ENCODE data around the gene CLEC1A. TPM values are rescaled to one million over a fixed set of nuclear protein-coding genes. Genes with fewer than 3 reads are reported as not detected.
A peak's percentile ranks its signal among the peaks of the same experiment; 100 is the strongest.
"Not testable (repeated sequence)": the region's sequence is repeated elsewhere in the genome, so short reads cannot be mapped to it uniquely, and the experiment has no call there.

The CLEC1A gene
- total RNA-seq, 1 donor from 2014 or later, result not detected

DNA sequence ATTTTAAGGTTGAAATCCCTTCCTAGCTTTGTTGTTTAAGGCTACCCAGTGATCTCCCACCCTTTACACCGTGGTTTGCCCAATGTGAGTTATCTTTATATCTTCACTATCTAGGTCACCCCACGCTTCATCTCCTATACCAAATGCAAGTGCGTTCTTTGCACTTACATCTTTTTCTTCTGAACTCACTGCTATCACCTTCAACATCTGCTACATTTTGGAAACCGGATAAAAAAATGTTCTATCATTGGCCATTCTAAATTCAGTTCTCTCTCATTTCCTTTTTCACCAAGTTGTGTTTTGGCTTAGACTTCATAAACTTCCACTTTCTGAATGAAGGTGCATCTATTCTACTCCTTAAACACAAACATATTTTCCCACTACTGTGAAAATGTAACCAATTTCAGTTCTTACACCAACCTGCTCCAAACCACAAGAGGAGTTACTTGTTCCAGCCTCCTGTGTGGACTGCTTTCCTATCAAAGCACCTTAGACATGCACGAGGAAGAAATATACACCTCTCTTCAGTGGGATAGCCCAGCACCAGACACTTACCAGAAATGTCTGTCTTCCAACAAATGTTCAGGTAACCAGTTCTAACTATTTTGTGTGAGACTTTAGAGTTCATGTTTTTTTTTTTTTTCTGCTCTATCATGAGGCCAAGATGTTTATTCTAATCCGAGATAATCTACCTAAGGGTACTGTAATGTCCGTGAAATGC, 46.4 kb downstream of the CLEC1A start:
- DNase-seq, result no peak
- Mint-ChIP-seq H3K4me3 (peak overlapping the region; percentile 0), H3K27me3 (peaks cover 42% of the 10 kb centered on the region), H3K4me1 (peaks cover 9% of the 10 kb centered on the region), H3K27ac (no peak overlapping the region), H3K9me3 (no peaks in the 10 kb centered on the region), H3K36me3 (ENCODE audit: low read depth) (no peaks in the 10 kb centered on the region)
- intact Hi-C loops (cut with micrococcal nuclease), result no loop called here

DNA sequence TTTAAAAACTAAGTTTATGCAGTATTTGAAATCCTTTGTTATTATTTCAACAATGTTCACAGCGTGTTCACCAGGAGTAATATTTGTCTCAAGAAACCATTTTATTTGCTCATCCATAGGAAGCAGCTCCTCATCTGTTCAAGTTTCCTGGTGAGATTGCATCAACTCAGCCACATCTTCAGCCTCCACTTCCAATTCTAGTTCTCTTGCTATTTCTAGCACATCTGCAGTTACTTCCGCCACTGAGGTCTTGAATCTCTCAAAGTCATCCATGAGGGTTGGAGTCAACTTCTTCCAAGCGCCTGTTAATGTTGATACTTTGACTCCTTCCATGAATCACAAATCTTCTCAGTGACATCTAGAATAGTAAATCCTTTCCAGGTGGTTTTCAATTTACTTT, 50.3 kb downstream of the CLEC1A start:
- H3K36me3 Mint-ChIP-seq (ENCODE audit: low read depth), result no peaks in the 10 kb centered on the region
- peaks cover 41% of the 10 kb centered on the region for H3K27me3 Mint-ChIP-seq
- no peak overlapping the region for H3K27ac Mint-ChIP-seq
- intact Hi-C loops (cut with micrococcal nuclease), result no loop called here
- no peaks in the 10 kb centered on the region for H3K9me3 Mint-ChIP-seq
- DNase-seq, result no peak
- no peak overlapping the region for H3K4me3 Mint-ChIP-seq
- peaks cover 9% of the 10 kb centered on the region for H3K4me1 Mint-ChIP-seq

DNA sequence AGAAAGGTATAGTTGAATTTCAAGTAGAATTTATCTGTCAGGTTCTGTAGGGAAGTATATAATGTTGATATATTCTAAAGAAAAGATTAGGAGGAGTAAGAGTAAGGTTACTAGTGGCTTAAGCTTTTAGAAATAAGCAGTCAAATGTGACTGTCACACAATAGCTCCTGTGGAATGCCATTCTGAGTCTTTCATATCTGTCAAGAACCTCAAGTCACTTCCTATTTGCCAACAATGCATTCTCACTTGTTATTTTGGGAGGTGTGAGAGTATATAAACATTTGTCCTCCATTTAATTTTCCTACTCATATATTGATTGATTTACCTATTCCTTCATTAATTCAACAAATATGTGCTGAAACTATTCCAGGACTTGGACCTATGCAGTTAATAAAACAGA, 56.6 kb downstream of the CLEC1A start:
- DNase-seq, result peak; percentile 11
- H3K27me3 Mint-ChIP-seq, result peaks cover 38% of the 10 kb centered on the region

DNA sequence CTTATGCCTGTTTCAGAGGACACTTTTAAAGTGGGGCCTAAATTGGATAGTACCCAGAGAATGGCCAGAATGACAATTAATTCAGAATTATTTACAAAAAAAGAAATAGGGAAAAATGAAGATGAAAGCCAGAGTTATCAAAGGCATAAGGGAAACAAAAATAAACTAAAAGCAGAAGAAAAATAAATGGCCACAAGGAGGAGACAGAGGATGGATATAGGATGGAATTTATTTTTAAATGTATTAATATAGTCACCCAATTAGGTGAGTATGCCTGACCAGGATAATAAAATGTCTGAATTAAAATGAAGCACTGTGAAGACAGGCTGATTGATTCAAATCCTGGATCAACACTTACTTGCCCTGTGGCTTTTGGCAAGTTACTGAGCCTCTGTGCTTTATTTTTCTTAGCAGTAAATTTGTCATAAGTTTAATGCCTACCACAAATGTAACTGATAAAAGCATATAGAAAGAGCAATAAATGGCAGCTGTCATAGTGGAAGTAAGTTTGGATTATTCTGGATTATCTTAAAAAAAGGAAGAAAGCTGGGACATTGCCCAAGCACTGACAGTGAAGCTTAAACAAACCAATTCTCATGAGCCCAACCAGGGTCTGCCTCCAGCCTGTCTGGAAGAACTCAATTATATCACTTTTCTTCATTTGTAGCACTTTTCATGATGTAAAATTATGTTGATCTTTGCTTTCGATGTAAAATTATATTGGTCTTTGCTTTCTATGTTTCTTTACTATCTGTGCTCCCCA, 64.8 kb downstream of the CLEC1A start:
- no peak overlapping the region for H3K27ac Mint-ChIP-seq
- no peaks in the 10 kb centered on the region for H3K9me3 Mint-ChIP-seq
- H3K4me1 Mint-ChIP-seq, result no peaks in the 10 kb centered on the region
- intact Hi-C loops (cut with micrococcal nuclease), result loop anchor here (1.0 kb wide), 1 partner anchor 106 kb away; no protein-coding TSS in a partner anchor
- H3K4me3 Mint-ChIP-seq, result no peak overlapping the region
- H3K36me3 Mint-ChIP-seq (ENCODE audit: low read depth), result no peaks in the 10 kb centered on the region
- DNase-seq, result peak; percentile 30
- peaks cover 14% of the 10 kb centered on the region for H3K27me3 Mint-ChIP-seq

More for the DNA sequence above, 56.6 kb downstream of the CLEC1A start:
- Mint-ChIP-seq H3K36me3 (ENCODE audit: low read depth) (no peaks in the 10 kb centered on the region), H3K9me3 (no peaks in the 10 kb centered on the region), H3K4me1 (no peaks in the 10 kb centered on the region), H3K4me3 (no peak overlapping the region), H3K27ac (no peak overlapping the region)
- intact Hi-C loops (cut with micrococcal nuclease), result no loop called here

DNA sequence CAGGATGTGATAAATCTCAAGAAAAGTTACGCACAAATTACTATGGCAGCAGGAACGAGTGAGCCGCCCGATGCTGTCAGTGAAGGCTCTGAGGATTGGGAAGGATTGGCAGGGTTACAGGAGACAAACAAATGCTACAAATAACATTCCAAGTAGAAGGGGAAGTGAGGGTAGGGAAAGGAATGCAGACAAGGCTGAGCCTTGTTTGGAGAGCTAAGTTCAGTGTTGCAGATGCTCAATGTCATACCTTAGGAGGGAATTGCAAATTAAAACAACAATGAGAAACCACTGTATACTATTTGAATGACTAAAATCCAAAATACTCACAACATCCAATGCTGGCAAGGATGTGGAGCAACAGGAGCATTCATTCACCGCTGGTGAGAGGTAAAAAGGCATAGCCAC, 67.0 kb downstream of the CLEC1A start:
- Mint-ChIP-seq H3K27ac (no peak overlapping the region), H3K4me1 (no peaks in the 10 kb centered on the region), H3K36me3 (ENCODE audit: low read depth) (no peaks in the 10 kb centered on the region), H3K9me3 (no peaks in the 10 kb centered on the region), H3K27me3 (peaks cover 20% of the 10 kb centered on the region), H3K4me3 (no peak overlapping the region)
- intact Hi-C loops (cut with micrococcal nuclease), result no loop called here
- no peak for DNase-seq

DNA sequence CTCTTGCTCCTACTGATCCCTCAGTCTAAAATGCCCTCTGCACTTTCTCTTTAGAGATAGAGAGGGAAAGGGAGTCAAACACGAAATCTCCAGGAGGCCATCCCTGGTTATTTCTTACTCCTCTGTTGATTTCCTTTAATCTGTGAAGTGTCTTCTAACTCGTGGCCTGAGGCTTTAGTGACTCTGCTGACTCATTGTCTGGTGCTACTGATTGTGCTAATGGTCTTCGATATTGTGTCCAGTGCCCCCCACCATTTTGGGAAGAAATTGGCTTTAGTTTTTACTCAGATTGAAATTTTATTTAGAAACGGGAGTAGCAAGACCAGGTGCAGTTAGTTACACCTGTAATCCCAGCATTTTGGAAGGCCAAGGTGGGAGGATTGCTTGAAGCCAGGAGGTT, 67.5 kb downstream of the CLEC1A start:
- Mint-ChIP-seq H3K4me1 (no peaks in the 10 kb centered on the region), H3K36me3 (ENCODE audit: low read depth) (no peaks in the 10 kb centered on the region)
- intact Hi-C loops (cut with micrococcal nuclease), result no loop called here

DNA sequence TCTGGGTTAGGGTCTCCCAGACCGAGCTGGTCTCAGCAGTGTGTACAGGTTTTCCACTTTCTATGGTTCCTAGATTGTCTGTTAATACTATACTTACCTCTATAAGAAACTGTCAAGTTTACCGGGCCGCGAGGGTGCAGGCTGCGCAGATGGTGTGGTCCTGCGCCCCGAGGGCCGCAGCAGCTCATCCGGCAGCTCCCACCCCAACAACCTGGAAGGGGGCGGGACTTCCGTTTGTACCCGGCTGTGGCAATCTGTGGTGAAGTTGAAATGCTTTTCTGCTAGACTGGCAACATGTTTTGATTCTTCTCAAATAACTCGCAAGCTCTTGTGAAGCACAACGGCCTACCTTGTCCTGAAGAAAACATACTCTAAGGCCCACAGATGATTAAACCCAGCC, 68.3 kb downstream of the CLEC1A start, which contains the start of gene CLEC9A:
Gene CLEC9A (plus strand): TSS at position 237 of the 400 bp plus-strand sequence. CDS start 22,006 bp downstream, outside the sequence.
- no peaks in the 10 kb centered on the region for H3K36me3 Mint-ChIP-seq (ENCODE audit: low read depth)
- intact Hi-C loops (cut with micrococcal nuclease), result no loop called here
- H3K27ac Mint-ChIP-seq, result no peak within 1 kb of the TSS
- no peak within 1 kb of the TSS for H3K4me3 Mint-ChIP-seq
- no peak for DNase-seq
- no peaks in the 10 kb centered on the region for H3K4me1 Mint-ChIP-seq
- H3K9me3 Mint-ChIP-seq, result no peaks in the 10 kb centered on the region
- peaks cover 17% of the 10 kb centered on the region for H3K27me3 Mint-ChIP-seq

More for the DNA sequence above, 67.5 kb downstream of the CLEC1A start:
- H3K9me3 Mint-ChIP-seq, result no peaks in the 10 kb centered on the region
- H3K4me3 Mint-ChIP-seq, result no peak overlapping the region
- no peak for DNase-seq
- H3K27ac Mint-ChIP-seq, result no peak overlapping the region
- peaks cover 20% of the 10 kb centered on the region for H3K27me3 Mint-ChIP-seq

DNA sequence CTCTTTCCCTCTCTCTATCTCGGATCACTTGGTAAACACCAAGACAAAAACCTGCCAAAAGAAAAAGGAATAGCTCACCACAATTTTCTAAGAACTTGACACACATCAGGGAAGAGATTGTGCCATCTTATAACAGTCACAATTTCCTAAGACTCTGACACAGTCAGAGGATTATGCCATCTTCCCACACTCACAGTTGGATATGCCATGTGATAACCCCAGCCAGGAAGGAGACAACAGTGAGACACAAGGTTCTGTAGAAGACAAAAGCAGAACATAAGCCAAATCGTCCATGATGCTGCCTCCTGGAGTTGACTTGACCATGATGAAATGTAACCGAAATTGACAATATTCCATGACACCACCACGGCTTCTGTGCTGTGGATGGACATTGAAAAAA, 71.1 kb downstream of the CLEC1A start:
- H3K9me3 Mint-ChIP-seq, result no peaks in the 10 kb centered on the region
- intact Hi-C loops (cut with micrococcal nuclease), result no loop called here
- H3K4me3 Mint-ChIP-seq, result no peak overlapping the region
- DNase-seq, result no peak
- peaks cover 16% of the 10 kb centered on the region for H3K27me3 Mint-ChIP-seq
- no peaks in the 10 kb centered on the region for H3K36me3 Mint-ChIP-seq (ENCODE audit: low read depth)
- no peaks in the 10 kb centered on the region for H3K4me1 Mint-ChIP-seq
- H3K27ac Mint-ChIP-seq, result no peak overlapping the region

DNA sequence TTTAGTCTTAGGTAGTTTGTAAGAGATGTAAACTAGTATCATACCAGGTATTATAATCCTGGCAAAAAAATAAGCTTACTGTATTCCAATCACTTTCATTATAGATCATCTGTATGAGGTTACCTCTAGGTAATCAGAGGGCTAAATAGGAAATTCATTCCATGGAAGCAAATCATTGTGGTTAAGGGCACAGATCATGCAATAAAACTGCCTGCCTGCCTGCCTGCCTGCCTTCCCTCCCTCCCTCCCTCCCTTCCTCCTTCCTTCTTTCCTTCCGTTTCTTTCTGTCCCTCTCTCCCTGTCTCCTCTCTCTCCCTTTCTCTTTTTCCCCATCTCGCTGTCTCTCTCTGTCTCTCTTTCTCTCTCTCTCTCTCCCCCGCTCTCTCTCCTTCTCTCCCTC, 71.5 kb downstream of the CLEC1A start:
- Mint-ChIP-seq H3K27ac (no peak overlapping the region), H3K36me3 (ENCODE audit: low read depth) (no peaks in the 10 kb centered on the region), H3K4me1 (no peaks in the 10 kb centered on the region), H3K27me3 (peaks cover 16% of the 10 kb centered on the region), H3K9me3 (no peaks in the 10 kb centered on the region), H3K4me3 (no peak overlapping the region)
- DNase-seq, result no peak
- intact Hi-C loops (cut with micrococcal nuclease), result no loop called here

DNA sequence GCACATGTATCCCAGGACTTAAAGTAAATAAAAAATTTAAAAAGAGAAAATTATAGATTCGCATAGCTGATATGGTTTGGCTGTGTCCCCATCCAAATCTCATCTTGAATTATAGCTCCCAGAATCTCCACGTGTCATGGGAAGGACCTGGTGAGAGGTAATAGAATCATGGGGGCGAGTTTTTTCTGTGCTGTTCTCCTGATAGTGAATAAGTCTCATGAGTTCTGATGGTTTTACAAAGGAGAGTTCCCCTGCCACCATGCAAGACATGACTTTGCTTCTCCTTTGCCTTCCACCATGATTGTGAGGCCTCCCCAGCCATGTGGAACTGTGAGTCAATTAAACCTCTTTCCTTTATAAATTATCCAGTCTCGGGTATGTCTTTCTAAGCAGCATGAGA, 72.1 kb downstream of the CLEC1A start:
- intact Hi-C loops (cut with micrococcal nuclease); H3K36me3 Mint-ChIP-seq (ENCODE audit: low read depth); DNase-seq; H3K27ac Mint-ChIP-seq; H3K4me3 Mint-ChIP-seq; H3K4me1 Mint-ChIP-seq; H3K9me3 Mint-ChIP-seq: not testable (repeated sequence)
- peaks cover 16% of the 10 kb centered on the region for H3K27me3 Mint-ChIP-seq

DNA sequence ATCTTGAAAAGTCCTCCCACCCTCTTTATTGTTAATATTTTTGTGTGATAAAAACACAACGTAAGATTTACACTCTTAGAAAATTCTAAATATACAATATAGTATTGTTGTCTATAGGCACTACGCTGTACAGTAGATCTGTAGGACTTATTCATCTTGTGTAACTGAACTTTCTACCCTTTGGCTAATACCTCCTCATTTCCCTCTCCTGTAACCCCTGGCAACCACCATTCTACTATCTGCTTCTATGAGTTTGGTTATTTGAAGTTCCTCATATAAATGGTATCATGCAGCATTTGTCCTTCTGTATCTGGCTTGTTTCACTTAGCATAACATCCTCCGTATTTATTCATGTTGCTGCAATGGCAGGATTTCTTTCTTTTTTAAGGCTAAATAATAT, 73.5 kb downstream of the CLEC1A start:
- Mint-ChIP-seq H3K27me3 (peaks cover 16% of the 10 kb centered on the region), H3K36me3 (ENCODE audit: low read depth) (no peaks in the 10 kb centered on the region), H3K9me3 (no peaks in the 10 kb centered on the region), H3K4me3 (no peak overlapping the region), H3K27ac (no peak overlapping the region), H3K4me1 (no peaks in the 10 kb centered on the region)
- DNase-seq, result no peak
- intact Hi-C loops (cut with micrococcal nuclease), result no loop called here

DNA sequence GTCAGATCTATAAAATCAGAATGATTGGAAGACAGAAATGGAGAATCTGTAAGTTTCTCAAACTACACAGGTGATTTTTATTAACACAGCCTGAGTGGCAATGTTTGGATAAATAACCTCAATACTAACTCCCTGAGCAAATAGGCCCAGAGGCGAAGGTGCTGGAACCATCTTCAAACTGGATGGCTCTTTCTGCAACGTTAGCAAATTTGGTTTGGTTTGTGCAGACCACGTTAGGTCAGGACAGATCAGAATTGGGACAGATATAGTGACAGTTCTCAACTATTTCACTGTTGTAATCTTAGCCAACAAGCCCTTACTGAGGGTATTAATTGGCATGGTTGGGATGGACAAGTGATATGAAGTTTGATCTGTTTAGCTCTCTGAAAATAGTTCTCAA, 77.4 kb downstream of the CLEC1A start:
- intact Hi-C loops (cut with micrococcal nuclease), result no loop called here
- no peaks in the 10 kb centered on the region for H3K9me3 Mint-ChIP-seq
- no peak overlapping the region for H3K4me3 Mint-ChIP-seq
- H3K4me1 Mint-ChIP-seq, result no peaks in the 10 kb centered on the region
- H3K36me3 Mint-ChIP-seq (ENCODE audit: low read depth), result no peaks in the 10 kb centered on the region
- H3K27ac Mint-ChIP-seq, result no peak overlapping the region
- no peak for DNase-seq
- peaks cover 9% of the 10 kb centered on the region for H3K27me3 Mint-ChIP-seq

All from activated CD4-positive, alpha-beta T cell treated with anti-CD3 and anti-CD28 coated beads, Interleukin-2, amount 10 ng/mL, durations not matched to agents 24 days and 14 days (primary cell).